Lower leg skin (tissue), 3 donors: ENCODE measurements around the gene RAB11FIP4.

Experiments used
- CTCF ChIP-seq, 3 donors: fragments of 450-650 bp; IDR thresholded peaks; one replicate each; pipeline ENCODE4 v1.5.1; 2016; ENCODE audit warnings: antibody characterized with exemption in 3 of 3, mild to moderate bottlenecking in 3 of 3, moderate library complexity in 2 of 3
- POLR2A ChIP-seq, 2 donors: fragments of 450-650 bp; IDR thresholded peaks; one replicate each; pipeline ENCODE4 v1.6.1; 2016 to 2017; ENCODE audit warnings: antibody characterized with exemption in 2 of 2, mild to moderate bottlenecking in 1 of 2, moderate library complexity in 1 of 2

DNA sequence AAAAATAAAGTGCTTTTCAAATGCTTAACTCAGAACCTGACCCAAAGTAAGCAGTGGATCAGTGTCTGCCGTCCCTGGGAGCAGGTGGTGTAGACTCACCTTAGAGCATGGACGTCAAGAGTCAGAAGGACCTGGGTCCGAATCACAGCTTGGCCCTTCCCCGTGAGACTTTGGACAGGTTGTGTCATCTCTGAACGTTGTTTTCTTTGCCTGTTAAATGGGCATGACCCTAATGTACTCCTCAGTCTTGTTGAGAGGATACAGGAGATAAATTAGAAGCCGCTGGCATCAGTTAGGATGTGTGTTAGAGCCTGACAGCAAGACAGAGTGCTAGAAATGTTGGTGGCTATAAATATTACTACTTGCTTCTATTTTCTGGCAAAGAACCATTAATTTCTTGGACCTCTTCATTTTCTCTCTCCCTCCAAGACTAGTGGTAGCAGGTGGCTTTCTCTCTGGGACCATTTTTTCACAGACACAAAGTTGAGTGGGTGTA is 68.8 kb downstream of the RAB11FIP4 start:
- TF ChIP-seq CTCF (IDR thresholded peaks at IDR 0.05) (no peak), POLR2A (IDR thresholded peaks at IDR 0.05) (no peak)
